Endothelial cell of umbilical vein (primary cell): Measurements from ENCODE around the gene ACER3. TPM values are rescaled to one million over a fixed set of nuclear protein-coding genes. Genes with fewer than 3 reads are reported as not detected.

Experiments
- BruUV-seq: library from RNA; stranded (reverse); fragments of 400-500 nt; replicated peaks from 2 replicates; lab custom pipeline; 2021; lab: Mats Ljungman, UMichigan
- CTCF ChIA-PET: fragments of 300-600, 350-600 bp; sonication (Branson Sonifier 250); formaldehyde crosslinking; loops from one replicate; lab custom pipeline; 2021; ENCODE audit warnings: antibody characterized with exemption, inconsistent platforms; lab: Charles Lee
- POLR2A ChIA-PET: fragments of 300-600, 350-600 bp; sonication (Branson Sonifier 250); formaldehyde crosslinking; loops from one replicate; lab custom pipeline; 2021; ENCODE audit warnings: antibody characterized with exemption, inconsistent platforms; lab: Charles Lee
- DNase-seq: peaks from one replicate; pipeline ENCODE4 v3.0.0-alpha.2; 2011; ENCODE audit warnings: low read depth, low spot score
- FAIRE-seq: peaks from 2 replicates; lab custom pipeline; 2011; peaks lifted over from hg19 to GRCh38; lab: Jason Lieb, UNC
- H2AFZ ChIP-seq: 2 replicates; pipeline ENCODE4 v1.6.0; 2012; ENCODE audit warnings: low read depth, low read length, control low read depth, inconsistent platforms
- H3K27ac ChIP-seq: 2 replicates; pipeline ENCODE4 v1.5.1; 2011; ENCODE audit warnings: low read depth, mild to moderate bottlenecking, control low read depth, low read length, moderate library complexity; ENCODE audit not compliant: insufficient read depth
- H3K27me3 ChIP-seq, 2 experiments: 2 replicates each; pipeline versions ENCODE4 v1.6.0 to v1.6.1; 2011; ENCODE audit warnings: low read length in 2 of 2, mixed read lengths in 1 of 2; ENCODE audit not compliant: control insufficient read depth in 2 of 2, insufficient read depth in 2 of 2
- H3K36me3 ChIP-seq, 2 experiments: 2 replicates in 1 of 2; 3 replicates in 1 of 2; pipeline ENCODE4 v1.5.1; 2011; ENCODE audit warnings: low read length in 2 of 2, mild to moderate bottlenecking in 1 of 2, moderate library complexity in 1 of 2; ENCODE audit not compliant: control insufficient read depth in 2 of 2, insufficient read depth in 2 of 2; ENCODE audit errors: extremely low read depth in 1 of 2
- H3K4me1 ChIP-seq: 3 replicates; pipeline ENCODE4 v1.5.1; 2011; ENCODE audit warnings: mild to moderate bottlenecking, low read length; ENCODE audit not compliant: control insufficient read depth, insufficient read depth; ENCODE audit errors: extremely low read depth
- H3K4me2 ChIP-seq: 2 replicates; pipeline ENCODE4 v1.6.1; 2011; ENCODE audit warnings: low read length, control low read depth, mixed read lengths; ENCODE audit not compliant: insufficient read depth
- H3K4me3 ChIP-seq, 3 experiments: fragments of 200-600 bp in 1 of 3; sonication (generic), shearing (Covaris generic) in 1 of 3; replicated peaks in 1 of 3; 2 replicates each; pipeline ENCODE4 v1.5.1; 2011 to 2016; ENCODE audit warnings: control low read depth in 3 of 3, low read length in 3 of 3, mild to moderate bottlenecking in 2 of 3, inconsistent platforms in 1 of 3, low read depth in 1 of 3, moderate library complexity in 1 of 3; ENCODE audit not compliant: insufficient read depth in 1 of 3
- H3K79me2 ChIP-seq: 2 replicates; pipeline ENCODE4 v1.6.0; 2012; ENCODE audit warnings: low read length, inconsistent platforms; ENCODE audit not compliant: control insufficient read depth, insufficient read depth
- H3K9ac ChIP-seq: replicated peaks from 2 replicates; pipeline ENCODE3; 2011; ENCODE audit warnings: low read length, control low read depth; ENCODE audit not compliant: insufficient read depth; ENCODE audit errors: extremely low read depth
- H3K9me1 ChIP-seq: replicated peaks from 3 replicates; pipeline ENCODE4 v1.6.0; 2011; ENCODE audit warnings: mild to moderate bottlenecking, low read length; ENCODE audit not compliant: control insufficient read depth, insufficient read depth; ENCODE audit errors: extremely low read depth
- H3K9me3 ChIP-seq: replicated peaks from 2 replicates; pipeline ENCODE4 v1.5.1; 2012; ENCODE audit warnings: low read length, inconsistent platforms; ENCODE audit not compliant: control insufficient read depth, insufficient read depth
- H4K20me1 ChIP-seq: replicated peaks from 2 replicates; pipeline ENCODE3; 2011; ENCODE audit warnings: mild to moderate bottlenecking, low read length; ENCODE audit not compliant: control insufficient read depth, insufficient read depth; ENCODE audit errors: extremely low read depth
- CTCF ChIP-seq, 2 donors: IDR thresholded peaks; 1 replicate in 1 of 2; 2 replicates in 1 of 2; pipeline ENCODE4 v1.5.1; 2011; ENCODE audit warnings: low read length in 2 of 2, mild to moderate bottlenecking in 2 of 2, moderate library complexity in 2 of 2, control low read depth in 1 of 2, inconsistent platforms in 1 of 2, low read depth in 1 of 2; ENCODE audit not compliant: insufficient read depth in 1 of 2; ENCODE audit errors: extremely low read depth in 1 of 2
- EZH2 ChIP-seq: IDR thresholded peaks from 2 replicates; pipeline ENCODE4 v1.6.1; 2012; ENCODE audit warnings: borderline replicate concordance, low read depth, mild to moderate bottlenecking, moderate library complexity, low read length, inconsistent platforms; ENCODE audit not compliant: severe bottlenecking
- FOS ChIP-seq: IDR thresholded peaks from 2 replicates; pipeline ENCODE4 v1.6.1; 2011; ENCODE audit warnings: mild to moderate bottlenecking, low read length, moderate library complexity, borderline replicate concordance; ENCODE audit not compliant: insufficient read depth
- GATA2 ChIP-seq: IDR thresholded peaks from 2 replicates; pipeline ENCODE4 v1.7.0; 2011; ENCODE audit warnings: low read depth, mild to moderate bottlenecking, moderate library complexity, mixed read lengths, low read length; ENCODE audit not compliant: insufficient read length, insufficient read depth
- JUN ChIP-seq: IDR thresholded peaks from 2 replicates; pipeline ENCODE4 v1.6.1; 2011; ENCODE audit warnings: borderline replicate concordance, low read depth; ENCODE audit not compliant: insufficient read length, insufficient read depth
- MYC ChIP-seq: IDR thresholded peaks from one replicate; pipeline ENCODE4 v1.6.1; 2011; ENCODE audit warnings: mild to moderate bottlenecking, low read depth, low read length
- POLR2A ChIP-seq: IDR thresholded peaks from 2 replicates; pipeline ENCODE4 v1.6.1; 2012; ENCODE audit warnings: low read depth, mild to moderate bottlenecking, control low read depth, low read length
- POLR2AphosphoS5 ChIP-seq: IDR thresholded peaks from 2 replicates; pipeline ENCODE4 v1.6.1; 2012; ENCODE audit warnings: low read depth, mild to moderate bottlenecking, control low read depth, low read length, moderate library complexity; ENCODE audit not compliant: insufficient read depth
- dilution Hi-C: fragments of 300-500 bp; cut with MboI; formaldehyde crosslinking; loops from one replicate; pipeline ENCODE4 v1.15.0; 2019; ENCODE audit warnings: low sequenced_read_pairs; ENCODE audit not compliant: extremely low pct_ligation_motif_present
- intact Hi-C: fragments of 100-400 bp; cut with micrococcal nuclease; formaldehyde crosslinking; loops from one replicate; pipeline ENCODE4 v1.10.0; 2022
- polyA plus RNA-seq, 4 experiments: library from polyadenylated mRNA; depleted of rRNA in 3 of 4; stranded (reverse) in 3 of 4; unstranded in 1 of 4; fragments of >200 nt; gene quantifications; 2 replicates each; pipeline versions ENCODE4 v1.2.1 to v1.2.3, GENCODE V29; 2011 to 2012; ENCODE audit warnings: missing spikeins in 1 of 4
- total RNA-seq: library from RNA; stranded (reverse); gene quantifications from 2 replicates; pipeline ENCODE4 v1.2.3, GENCODE V29; 2021
- TF ChIP-seq, protein P1 (sequence below): IDR thresholded peaks from 2 replicates; pipeline ENCODE4 v1.6.1; 2011; ENCODE audit not compliant: insufficient read depth, insufficient read length

ACER3 gene
- total and polyA plus RNA-seq, 2 donors (not counting 3 experiments of a cell fraction or from before 2014, with no cell fraction given): 9.9 to 31.6 TPM

GRCh38 chr11:77057938-77058474, 197.3 kb downstream of the ACER3 start:
- ChIA-PET CTCF (interaction anchor here (1.0 to 2.3 kb wide), 3 partner anchors 10 to 33 kb away, joined by 3 to 10 read pairs (median 3); no protein-coding TSS in a partner anchor), POLR2A (no interaction called here)
- Histone ChIP-seq H2AFZ (no peak overlapping the region), H3K79me2 (no peaks in the 10 kb centered on the region), H3K4me2 (no peak overlapping the region), H3K9me1 (no peaks in the 10 kb centered on the region), H3K4me3 (no peak overlapping the region), H3K27me3 (peaks cover 4 to 9% of the 10 kb centered on the region in 2 experiments), H3K4me1 (no peaks in the 10 kb centered on the region), H3K9ac (no peak overlapping the region), H3K36me3 (no peaks in the 10 kb centered on the region), H3K27ac (no peak overlapping the region), H4K20me1 (no peaks in the 10 kb centered on the region), H3K9me3 (no peaks in the 10 kb centered on the region)
- no TSS peak for BruUV-seq
- dilution Hi-C loops: no loop called here
- intact Hi-C loops: no loop called here
- FAIRE-seq (no peak), DNase-seq (no peak)
- TF ChIP-seq POLR2AphosphoS5 (no peak), POLR2A (no peak), JUN (no peak), FOS (no peak), EZH2 (no peak), GATA2 (no peak), MYC (no peak), CTCF (IDR thresholded peaks at IDR 0.05; ENCODE audit: extremely low read depth in 1 of 2, insufficient read depth in 1 of 2, low read depth in 1 of 2, low read length in 2 of 2) (no peak)
- TF ChIP-seq, protein P1, sequence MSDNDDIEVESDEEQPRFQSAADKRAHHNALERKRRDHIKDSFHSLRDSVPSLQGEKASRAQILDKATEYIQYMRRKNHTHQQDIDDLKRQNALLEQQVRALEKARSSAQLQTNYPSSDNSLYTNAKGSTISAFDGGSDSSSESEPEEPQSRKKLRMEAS: no peak
